Brain microvascular endothelial cell (primary cell): ENCODE results near the gene TNC.

Experiments used
- DNase-seq: peaks from one replicate; pipeline ENCODE4 v3.0.0-alpha.2; 2020
- H3K27ac ChIP-seq: fragments of 250-450 bp; sonication (Bioruptor Pico); 2 replicates; pipeline ENCODE4 v1.5.1; 2020; ENCODE audit warnings: mild to moderate bottlenecking, moderate library complexity
- H3K27me3 ChIP-seq: fragments of 250-450 bp; sonication (Bioruptor Pico); replicated peaks from 2 replicates; pipeline ENCODE4 v1.5.1; 2020; ENCODE audit warnings: mild to moderate bottlenecking
- H3K36me3 ChIP-seq: fragments of 250-450 bp; sonication (Bioruptor Pico); replicated peaks from 2 replicates; pipeline ENCODE4 v1.5.1; 2020; ENCODE audit warnings: mild to moderate bottlenecking
- H3K4me3 ChIP-seq: 2 replicates; pipeline ENCODE4 v1.5.1; 2011; ENCODE audit warnings: low read depth, mild to moderate bottlenecking, control low read depth, low read length, moderate library complexity
- CTCF ChIP-seq: IDR thresholded peaks from 2 replicates; pipeline ENCODE4 v1.5.1; 2011; ENCODE audit warnings: low read depth, mild to moderate bottlenecking, moderate library complexity, low read length, control low read depth, inconsistent platforms; ENCODE audit errors: missing control alignments
- in situ Hi-C: cut with HindIII; loops from 2 replicates; pipeline ENCODE4 v1.10.0; 2017; ENCODE audit warnings: low sequenced_read_pairs, low pct_ligation_motif_present

Gene TNC

GRCh38 chr9:115148721-115149120 is 30.8 kb upstream of the TNC start:
- Histone ChIP-seq H3K36me3 (no peaks in the 10 kb centered on the region), H3K4me3 (no peak overlapping the region), H3K27ac (no peak overlapping the region), H3K27me3 (no peaks in the 10 kb centered on the region)
- no peak for TF ChIP-seq CTCF
- no peak for DNase-seq
- in situ Hi-C loops: no loop called here

- no peak for TF ChIP-seq CTCF
- peak overlapping the region; percentile 64 for H3K27ac ChIP-seq
These were observed 28.6 kb upstream of the TNC start for GRCh38 chr9:115146581-115147021.

GRCh38 chr9:115144706-115145105 is 26.7 kb upstream of the TNC start:
- peak; percentile 45 for DNase-seq
- Histone ChIP-seq H3K27me3 (no peaks in the 10 kb centered on the region), H3K4me3 (no peak overlapping the region), H3K27ac (peak overlapping the region; percentile 24), H3K36me3 (no peaks in the 10 kb centered on the region)
- in situ Hi-C loops: no loop called here
- no peak for TF ChIP-seq CTCF

More at GRCh38 chr9:115146581-115147021, 28.6 kb upstream of the TNC start:
- DNase-seq: peak; percentile 75
- H3K36me3 ChIP-seq: no peaks in the 10 kb centered on the region
- H3K4me3 ChIP-seq: no peak overlapping the region
- H3K27me3 ChIP-seq: no peaks in the 10 kb centered on the region
- in situ Hi-C loops: no loop called here

GRCh38 chr9:115143689-115144088 is 25.7 kb upstream of the TNC start:
- Histone ChIP-seq H3K36me3 (no peaks in the 10 kb centered on the region), H3K27ac (no peak overlapping the region), H3K27me3 (no peaks in the 10 kb centered on the region), H3K4me3 (no peak overlapping the region)
- DNase-seq: no peak
- TF ChIP-seq CTCF: no peak
- in situ Hi-C loops: no loop called here

GRCh38 chr9:115142517-115143270 is 24.7 kb upstream of the TNC start:
- H3K36me3 ChIP-seq: no peaks in the 10 kb centered on the region
- no peaks in the 10 kb centered on the region for H3K27me3 ChIP-seq
- H3K4me3 ChIP-seq: no peak overlapping the region
- TF ChIP-seq CTCF: no peak
- peak; percentile 28 for DNase-seq
- H3K27ac ChIP-seq: no peak overlapping the region
- in situ Hi-C loops: no loop called here

GRCh38 chr9:115142090-115142489 is 24.1 kb upstream of the TNC start:
- DNase-seq: no peak
- in situ Hi-C loops: no loop called here

More at GRCh38 chr9:115142090-115142489, 24.1 kb upstream of the TNC start:
- Histone ChIP-seq H3K4me3 (no peak overlapping the region), H3K36me3 (no peaks in the 10 kb centered on the region), H3K27me3 (no peaks in the 10 kb centered on the region), H3K27ac (no peak overlapping the region)
- no peak for TF ChIP-seq CTCF
